HUES48 (cell line): ENCODE results near the gene MAFF.
A peak's percentile ranks its signal among the peaks of the same experiment; 100 is the strongest.

ENCODE experiments used
- H3K27ac ChIP-seq: one replicate; pipeline ENCODE4 v1.7.0; 2013; ENCODE audit warnings: low read depth, low read length, inconsistent platforms
- H3K27me3 ChIP-seq: 2 replicates; pipeline ENCODE4 v1.6.1; 2013; ENCODE audit warnings: mild to moderate bottlenecking, low read length; ENCODE audit not compliant: control insufficient read depth, insufficient read depth
- H3K36me3 ChIP-seq: 2 replicates; pipeline ENCODE4 v1.6.1; 2013; ENCODE audit warnings: low read length; ENCODE audit not compliant: control insufficient read depth, insufficient read depth
- H3K4me1 ChIP-seq: 2 replicates; pipeline ENCODE4 v1.6.1; 2013; ENCODE audit warnings: mild to moderate bottlenecking, low read length; ENCODE audit not compliant: control insufficient read depth, insufficient read depth
- H3K4me3 ChIP-seq: 2 replicates; pipeline ENCODE4 v1.5.1; 2013; ENCODE audit warnings: mild to moderate bottlenecking, low read depth, low read length
- H3K9ac ChIP-seq: 2 replicates; pipeline ENCODE4 v1.6.1; 2013; ENCODE audit warnings: mild to moderate bottlenecking, low read depth, low read length, moderate library complexity
- H3K9me3 ChIP-seq: 2 replicates; pipeline ENCODE4 v1.6.1; 2013; ENCODE audit warnings: low read length; ENCODE audit not compliant: control insufficient read depth, insufficient read depth

Gene MAFF

GRCh38 chr22:38218661-38219622 lies 17.1 kb downstream of the MAFF start:
- Histone ChIP-seq H3K36me3 (peaks cover 15% of the 10 kb centered on the region), H3K9ac (peak overlapping the region; percentile 65), H3K4me3 (no peak overlapping the region), H3K27ac (peak overlapping the region; percentile 96), H3K9me3 (no peaks in the 10 kb centered on the region), H3K4me1 (peaks cover 19% of the 10 kb centered on the region), H3K27me3 (peaks cover 7% of the 10 kb centered on the region)

GRCh38 chr22:38219632-38220031 lies 17.8 kb downstream of the MAFF start:
- Histone ChIP-seq H3K9ac (no peak overlapping the region), H3K9me3 (no peaks in the 10 kb centered on the region), H3K27ac (peak overlapping the region; percentile 96), H3K4me1 (peaks cover 19% of the 10 kb centered on the region), H3K4me3 (no peak overlapping the region), H3K36me3 (peaks cover 18% of the 10 kb centered on the region), H3K27me3 (peaks cover under 1% of the 10 kb centered on the region; the same call in 1 of the 2 replicates)

DNA sequence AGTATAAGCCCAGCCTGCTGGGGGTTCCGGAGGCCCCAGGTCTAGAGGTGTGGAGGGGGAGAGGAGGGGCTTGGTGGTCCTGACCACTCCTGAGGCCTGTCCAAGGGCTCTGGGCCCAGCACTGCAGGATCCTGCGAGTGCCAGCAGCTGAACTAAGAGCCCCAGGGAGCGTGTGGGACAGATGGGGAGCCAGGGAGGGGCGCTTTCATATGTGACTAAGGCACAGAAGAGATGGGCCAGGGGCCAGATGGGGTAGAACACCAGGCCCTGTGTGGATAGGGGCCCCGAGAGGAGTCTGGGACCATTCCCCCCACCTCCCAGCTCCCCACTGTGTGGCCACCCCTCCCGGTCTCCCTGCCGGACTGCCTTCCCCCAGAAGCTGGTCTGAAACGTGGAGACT lies 18.4 kb downstream of the MAFF start:
- no peak overlapping the region for H3K9ac ChIP-seq
- H3K4me3 ChIP-seq = no peak overlapping the region
- peaks cover 19% of the 10 kb centered on the region for H3K4me1 ChIP-seq
- H3K27me3 ChIP-seq = no peaks in the 10 kb centered on the region
- H3K9me3 ChIP-seq = no peaks in the 10 kb centered on the region
- peak overlapping the region; percentile 8 for H3K27ac ChIP-seq
- H3K36me3 ChIP-seq = peaks cover 24% of the 10 kb centered on the region

GRCh38 chr22:38220653-38221386 lies 19.0 kb downstream of the MAFF start:
- peaks cover 28% of the 10 kb centered on the region for H3K36me3 ChIP-seq
- H3K4me1 ChIP-seq = peaks cover 19% of the 10 kb centered on the region
- peak overlapping the region; percentile 29 for H3K27ac ChIP-seq
- no peaks in the 10 kb centered on the region for H3K9me3 ChIP-seq
- H3K9ac ChIP-seq = no peak overlapping the region
- H3K27me3 ChIP-seq = no peaks in the 10 kb centered on the region
- no peak overlapping the region for H3K4me3 ChIP-seq

DNA sequence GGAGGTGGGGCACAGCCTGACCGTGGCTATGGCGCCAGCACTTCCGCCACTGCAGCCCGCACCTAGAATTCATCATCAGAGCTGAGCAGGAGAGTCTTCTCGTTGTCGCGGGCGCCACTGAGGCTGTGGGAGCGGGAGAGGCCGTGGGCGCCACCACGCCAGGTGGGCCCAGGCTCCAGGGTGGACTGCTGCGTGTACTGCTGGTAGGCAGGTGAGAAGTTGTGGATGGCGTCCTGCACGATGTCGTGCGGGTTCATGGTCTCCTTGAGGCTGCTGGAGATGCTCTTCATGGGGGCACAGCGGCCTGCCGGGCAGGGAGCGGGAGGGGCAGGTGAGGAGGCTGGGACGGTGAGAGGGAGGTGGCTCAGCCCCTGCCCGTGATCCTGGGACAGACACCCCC lies 19.6 kb downstream of the MAFF start:
- H3K9me3 ChIP-seq = no peaks in the 10 kb centered on the region
- H3K4me1 ChIP-seq = peaks cover 19% of the 10 kb centered on the region
- H3K4me3 ChIP-seq = no peak overlapping the region
- H3K9ac ChIP-seq = no peak overlapping the region
- H3K27me3 ChIP-seq = no peaks in the 10 kb centered on the region
- H3K27ac ChIP-seq = no peak overlapping the region
- H3K36me3 ChIP-seq = peaks cover 32% of the 10 kb centered on the region

GRCh38 chr22:38221908-38222796 lies 20.4 kb downstream of the MAFF start:
- Histone ChIP-seq H3K27ac (no peak overlapping the region), H3K9ac (no peak overlapping the region), H3K36me3 (peaks cover 39% of the 10 kb centered on the region), H3K27me3 (no peaks in the 10 kb centered on the region), H3K9me3 (no peaks in the 10 kb centered on the region), H3K4me3 (no peak overlapping the region), H3K4me1 (peaks cover 19% of the 10 kb centered on the region)

DNA sequence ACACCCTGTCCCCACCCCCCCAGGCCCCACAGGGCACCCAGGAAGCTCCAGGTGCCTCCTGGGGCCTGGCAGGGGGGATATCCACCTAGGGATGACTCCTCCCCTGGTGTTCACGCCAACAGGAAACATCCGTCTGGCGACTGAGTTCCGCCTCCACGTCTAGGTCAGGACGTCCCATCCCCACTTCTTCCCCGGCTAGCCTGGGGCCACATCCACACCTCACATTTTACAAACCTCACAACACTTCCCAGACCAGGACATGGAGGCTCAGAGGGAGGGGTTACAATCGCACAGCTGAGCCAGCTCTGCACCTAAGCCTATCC lies 21.0 kb downstream of the MAFF start:
- Histone ChIP-seq H3K4me1 (peaks cover 19% of the 10 kb centered on the region), H3K27me3 (no peaks in the 10 kb centered on the region), H3K4me3 (no peak overlapping the region), H3K9ac (no peak overlapping the region), H3K9me3 (no peaks in the 10 kb centered on the region), H3K36me3 (peaks cover 45% of the 10 kb centered on the region), H3K27ac (no peak overlapping the region)

- no peak overlapping the region for H3K9ac ChIP-seq
- peaks cover 51% of the 10 kb centered on the region for H3K36me3 ChIP-seq
- H3K9me3 ChIP-seq = no peaks in the 10 kb centered on the region
- H3K4me1 ChIP-seq = peaks cover 12% of the 10 kb centered on the region
- no peak overlapping the region for H3K4me3 ChIP-seq
- H3K27ac ChIP-seq = no peak overlapping the region
- H3K27me3 ChIP-seq = no peaks in the 10 kb centered on the region
These were observed 21.6 kb downstream of the MAFF start for GRCh38 chr22:38223289-38223960.

GRCh38 chr22:38226853-38227649 lies 25.3 kb downstream of the MAFF start:
- Histone ChIP-seq H3K9ac (no peak overlapping the region), H3K4me3 (no peak overlapping the region), H3K4me1 (no peaks in the 10 kb centered on the region), H3K36me3 (peaks cover 73% of the 10 kb centered on the region), H3K27ac (no peak overlapping the region), H3K9me3 (no peaks in the 10 kb centered on the region), H3K27me3 (no peaks in the 10 kb centered on the region)
